ENCODE measurements around the gene KIF5C. TPM values are rescaled to one million over a fixed set of nuclear protein-coding genes. Genes with fewer than 3 reads are reported as not detected.
A peak's percentile ranks its signal among the peaks of the same experiment; 100 is the strongest.

Gene KIF5C
- total and polyA plus RNA-seq, 2 donors (not counting 1 experiment from before 2014, with no cell fraction given), result 1.9 to 6.1 TPM

DNA sequence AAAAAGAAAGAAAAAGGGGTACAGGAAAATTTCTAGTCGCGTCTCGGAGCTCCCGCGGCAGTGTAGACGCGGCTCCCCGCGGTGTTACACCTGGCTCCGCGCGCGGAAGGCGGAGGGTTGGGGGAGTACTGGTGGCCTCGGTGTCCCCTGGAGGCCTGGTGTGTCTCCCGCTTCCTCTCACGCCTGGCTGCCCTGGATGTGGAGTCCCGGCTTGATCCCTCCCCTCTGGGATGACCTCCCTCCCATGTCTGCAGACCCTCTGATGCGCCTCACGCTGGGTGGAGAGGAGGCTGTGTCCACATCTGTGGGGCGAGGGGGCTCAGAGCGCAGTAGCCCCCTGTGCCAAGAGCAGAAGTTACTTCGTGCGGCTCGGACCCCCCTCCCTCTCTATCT is 1.2 kb downstream of the KIF5C start:
- Histone ChIP-seq H3K4me3 (ENCODE audit: control extremely low read depth in 1 of 5, extremely low read depth in 1 of 5, insufficient read depth in 1 of 5, low read depth in 2 of 5, low read length in 4 of 5) (peak overlapping the region in 4 of 5 experiments; percentile 37 to 67 (median 58)), H4K20me1 (ENCODE audit: control insufficient read depth, insufficient read depth, low read length, poor library complexity, severe bottlenecking) (no peaks in the 10 kb centered on the region), H3K79me2 (ENCODE audit: control insufficient read depth, insufficient read depth, low read length) (peaks cover 11% of the 10 kb centered on the region), H3K36me3 (replicated peaks in 1 of 2; ENCODE audit: control extremely low read depth in 1 of 2, control insufficient read depth in 1 of 2, extremely low read depth in 1 of 2, insufficient read depth in 2 of 2, low read length in 1 of 2) (no peaks in the 10 kb centered on the region), H3K9me3 (ENCODE audit: control extremely low read depth in 1 of 3, control insufficient read depth in 2 of 3, insufficient read depth in 1 of 3, low read length in 2 of 3) (peaks cover 5 to 17% (median 7%) of the 10 kb centered on the region in 3 donors), H3K27ac (ENCODE audit: low read length in 2 of 2) (no peak overlapping the region), H3K4me2 (replicated peaks; ENCODE audit: low read depth, low read length, poor library complexity, severe bottlenecking) (peak overlapping the region; percentile 90), H3K4me1 (ENCODE audit: control insufficient read depth in 2 of 2, insufficient read depth in 2 of 2, low read length in 2 of 2) (peaks cover 18 to 24% of the 10 kb centered on the region in 2 donors), H3K27me3 (replicated peaks in 1 of 4; ENCODE audit: control extremely low read depth in 1 of 4, control insufficient read depth in 3 of 4, insufficient read depth in 4 of 4, low read length in 3 of 4) (peaks cover 0 to 34% (median 12%) of the 10 kb centered on the region in 4 experiments), H3K9ac (ENCODE audit: low read length) (peak overlapping the region; percentile 60), H2AFZ (ENCODE audit: insufficient read depth, low read depth, low read length, poor library complexity, severe bottlenecking) (peak overlapping the region; percentile 68)
- intact Hi-C loops (cut with micrococcal nuclease), result loop anchor here (5.0 to 10.0 kb wide), 2 partner anchors 149 to 1029 kb away; partner anchors contain the start of gene ACVR2A
- WGBS (ENCODE audit: insufficient coverage), result 17% methylated on average over 14 of the region's 25 CpGs
- Mint-ChIP-seq H3K4me3 (peak overlapping the region; percentile 86), H3K27me3 (peaks cover 45% of the 10 kb centered on the region), H3K4me1 (peaks cover 16% of the 10 kb centered on the region), H3K27ac (peak overlapping the region; percentile 56), H3K9me3 (ENCODE audit: insufficient read depth) (peaks cover 3% of the 10 kb centered on the region)
- ATAC-seq (ENCODE audit: low read depth), result no peak
- ChIA-PET CTCF (no interaction called here), POLR2A (interaction anchor here (0.5 to 0.7 kb wide), 3 partner anchors 12 to 809 kb away, joined by 3 to 6 read pairs (median 4); no protein-coding TSS in a partner anchor)
- TF ChIP-seq, protein P1, sequence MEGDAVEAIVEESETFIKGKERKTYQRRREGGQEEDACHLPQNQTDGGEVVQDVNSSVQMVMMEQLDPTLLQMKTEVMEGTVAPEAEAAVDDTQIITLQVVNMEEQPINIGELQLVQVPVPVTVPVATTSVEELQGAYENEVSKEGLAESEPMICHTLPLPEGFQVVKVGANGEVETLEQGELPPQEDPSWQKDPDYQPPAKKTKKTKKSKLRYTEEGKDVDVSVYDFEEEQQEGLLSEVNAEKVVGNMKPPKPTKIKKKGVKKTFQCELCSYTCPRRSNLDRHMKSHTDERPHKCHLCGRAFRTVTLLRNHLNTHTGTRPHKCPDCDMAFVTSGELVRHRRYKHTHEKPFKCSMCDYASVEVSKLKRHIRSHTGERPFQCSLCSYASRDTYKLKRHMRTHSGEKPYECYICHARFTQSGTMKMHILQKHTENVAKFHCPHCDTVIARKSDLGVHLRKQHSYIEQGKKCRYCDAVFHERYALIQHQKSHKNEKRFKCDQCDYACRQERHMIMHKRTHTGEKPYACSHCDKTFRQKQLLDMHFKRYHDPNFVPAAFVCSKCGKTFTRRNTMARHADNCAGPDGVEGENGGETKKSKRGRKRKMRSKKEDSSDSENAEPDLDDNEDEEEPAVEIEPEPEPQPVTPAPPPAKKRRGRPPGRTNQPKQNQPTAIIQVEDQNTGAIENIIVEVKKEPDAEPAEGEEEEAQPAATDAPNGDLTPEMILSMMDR (IDR thresholded peaks at IDR 0.05), result no peak
- peak; percentile 80 for TF ChIP-seq EZH2 (IDR thresholded peaks at IDR 0.05; ENCODE audit: borderline replicate concordance, insufficient read depth, low read depth, low read length, poor library complexity, severe bottlenecking)
- DNase-seq, result peak; percentile 41

Data from B cell (primary cell).